HepG2 (cell line): Measurements from ENCODE around the gene PIGW. TPM values are rescaled to one million over a fixed set of nuclear protein-coding genes. Genes with fewer than 3 reads are reported as not detected.

ENCODE experiments used
- CC2D1A ChIP-seq: sonication (generic); formaldehyde crosslinking; IDR thresholded peaks from 2 replicates; pipeline ENCODE4 v1.8.1; 2023; ENCODE audit warnings: mild to moderate bottlenecking, missing genetic modification reagents
- CREM ChIP-seq, 2 experiments: sonication (generic) in 1 of 2; formaldehyde crosslinking in 1 of 2; IDR thresholded peaks; 2 replicates each; pipeline versions ENCODE4 v1.4.0 to v1.6.1; 2016 to 2020; ENCODE audit warnings: antibody characterized with exemption in 1 of 2, mild to moderate bottlenecking in 1 of 2, missing genetic modification reagents in 1 of 2
- FOXO1 ChIP-seq: sonication (generic); formaldehyde crosslinking; IDR thresholded peaks from 2 replicates; pipeline ENCODE4 v1.4.0; 2020; ENCODE audit warnings: missing genetic modification reagents
- ISL2 ChIP-seq: sonication (generic); formaldehyde crosslinking; IDR thresholded peaks from 2 replicates; pipeline ENCODE4 v1.5.0; 2020; ENCODE audit warnings: missing genetic modification reagents
- KDM3A ChIP-seq: IDR thresholded peaks from 2 replicates; pipeline ENCODE4 v1.6.1; 2018; ENCODE audit warnings: low read depth, missing compliant biosample characterization
- REPIN1 ChIP-seq: sonication (generic); formaldehyde crosslinking; IDR thresholded peaks from 2 replicates; pipeline ENCODE4 v1.8.0; 2022; ENCODE audit warnings: missing genetic modification reagents, low read depth, mild to moderate bottlenecking, borderline replicate concordance
- RFXANK ChIP-seq: IDR thresholded peaks from 2 replicates; pipeline ENCODE4 v1.6.1; 2016
- SAP130 ChIP-seq: IDR thresholded peaks from 2 replicates; pipeline ENCODE4 v1.6.1; 2016; ENCODE audit warnings: low read depth
- SKI ChIP-seq: fragments of 450-650 bp; IDR thresholded peaks from one replicate; pipeline ENCODE4 v1.6.1; 2018; ENCODE audit warnings: mild to moderate bottlenecking; ENCODE audit not compliant: partially characterized antibody
- ZFP41 ChIP-seq: sonication (generic); formaldehyde crosslinking; IDR thresholded peaks from 2 replicates; pipeline ENCODE4 v1.4.0; 2020; ENCODE audit warnings: mild to moderate bottlenecking, missing genetic modification reagents, borderline replicate concordance
- ZMYM2 ChIP-seq: sonication (generic); formaldehyde crosslinking; IDR thresholded peaks from 2 replicates; pipeline ENCODE4 v1.8.0; 2022; ENCODE audit warnings: mild to moderate bottlenecking, missing genetic modification reagents
- ZNF263 ChIP-seq: sonication (generic); formaldehyde crosslinking; IDR thresholded peaks from 2 replicates; pipeline ENCODE4 v1.4.0; 2020; ENCODE audit warnings: missing genetic modification reagents
- ZNF317 ChIP-seq: sonication (generic); formaldehyde crosslinking; IDR thresholded peaks from 2 replicates; pipeline ENCODE4 v1.5.0; 2020; ENCODE audit warnings: mild to moderate bottlenecking, missing genetic modification reagents
- ZZZ3 ChIP-seq: sonication (generic); formaldehyde crosslinking; IDR thresholded peaks from 2 replicates; pipeline ENCODE4 v1.4.0; 2020; ENCODE audit warnings: missing genetic modification reagents, mild to moderate bottlenecking, borderline replicate concordance
- polyA plus RNA-seq, 8 experiments: library from polyadenylated mRNA; depleted of rRNA in 3 of 8; stranded (reverse) in 7 of 8; unstranded in 1 of 8; fragments of >200 nt; fragmentation: Illumina TruSeq in 4 of 8; extraction: Trizol in 4 of 8; gene quantifications; 2 replicates each; pipeline versions ENCODE4 v1.2.1 to v1.2.3, GENCODE V29; 2011 to 2016; ENCODE audit warnings: low read depth in 4 of 8, missing spikeins in 1 of 8, mixed read lengths in 1 of 8; ENCODE audit not compliant: insufficient read depth in 1 of 8
- total RNA-seq, 5 experiments: library from RNA; depleted of rRNA; stranded (reverse); fragments of >200 nt; fragmentation: Illumina TruSeq; extraction: Trizol; gene quantifications; 2 replicates each; pipeline ENCODE4 v1.2.3, GENCODE V29; 2016; ENCODE audit warnings: low read depth in 1 of 5
- TF ChIP-seq, protein P1 (sequence below): sonication (generic); formaldehyde crosslinking; IDR thresholded peaks from 2 replicates; pipeline ENCODE4 v1.4.0; 2020; ENCODE audit warnings: missing genetic modification reagents
- TF ChIP-seq, protein P2 (sequence below): IDR thresholded peaks from 2 replicates; pipeline ENCODE4 v1.6.1; 2016; ENCODE audit warnings: missing compliant biosample characterization, missing genetic modification reagents, borderline replicate concordance
- TF ChIP-seq, protein P3 (sequence below): IDR thresholded peaks from 2 replicates; pipeline ENCODE4 v1.4.0; 2020; ENCODE audit warnings: mild to moderate bottlenecking, missing genetic modification reagents
- TF ChIP-seq, protein P4 (sequence below): sonication (generic); formaldehyde crosslinking; IDR thresholded peaks from 2 replicates; pipeline ENCODE4 v1.5.1; 2020; ENCODE audit warnings: mild to moderate bottlenecking, missing genetic modification reagents, moderate library complexity

Gene PIGW
- total and polyA plus RNA-seq, 2 of the 13 experiments (the other 11 are each of a cell fraction or from before 2014, with no cell fraction given), result 9.0 to 24.0 TPM

DNA sequence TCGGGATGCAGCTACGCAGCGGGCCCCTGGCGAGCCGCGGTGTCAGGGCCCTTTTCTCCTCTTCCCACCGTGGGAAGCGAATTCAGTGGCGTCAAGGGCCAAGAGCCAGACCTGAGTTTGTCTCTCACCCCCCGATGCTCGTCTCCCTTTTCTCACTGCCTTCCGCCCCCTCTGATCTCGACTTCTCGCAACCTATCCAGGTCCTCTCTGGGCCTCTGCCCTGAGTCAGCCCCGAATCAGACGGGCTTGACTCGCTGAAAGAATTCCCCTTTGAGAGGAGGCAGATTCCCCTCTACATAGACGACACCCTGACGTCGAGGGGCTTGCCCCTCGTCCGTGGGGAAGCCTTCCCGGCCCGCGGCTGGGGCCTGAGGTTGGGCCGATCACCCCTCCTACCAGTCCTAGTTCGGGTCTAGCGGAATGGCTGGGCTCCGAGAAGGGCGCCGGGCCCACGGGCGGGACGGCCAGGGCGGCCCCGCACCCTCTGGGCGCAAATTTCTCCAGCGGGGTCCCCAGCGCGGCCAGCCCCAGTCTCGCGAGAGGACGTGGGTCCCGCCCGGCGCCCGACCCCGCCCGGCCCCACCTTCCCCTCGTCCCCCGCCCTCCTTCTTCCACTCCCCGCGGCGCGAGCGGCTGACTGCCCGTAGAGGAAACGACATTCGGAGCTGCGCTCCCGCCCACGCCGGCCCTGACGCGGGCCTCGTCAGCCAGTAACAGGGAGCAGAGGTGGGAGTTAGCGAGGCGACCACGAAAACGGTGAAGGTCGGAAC, 9.7 kb downstream of the PIGW start, which contains the start of gene GGNBP2 (continued):
- TF ChIP-seq, protein P1, sequence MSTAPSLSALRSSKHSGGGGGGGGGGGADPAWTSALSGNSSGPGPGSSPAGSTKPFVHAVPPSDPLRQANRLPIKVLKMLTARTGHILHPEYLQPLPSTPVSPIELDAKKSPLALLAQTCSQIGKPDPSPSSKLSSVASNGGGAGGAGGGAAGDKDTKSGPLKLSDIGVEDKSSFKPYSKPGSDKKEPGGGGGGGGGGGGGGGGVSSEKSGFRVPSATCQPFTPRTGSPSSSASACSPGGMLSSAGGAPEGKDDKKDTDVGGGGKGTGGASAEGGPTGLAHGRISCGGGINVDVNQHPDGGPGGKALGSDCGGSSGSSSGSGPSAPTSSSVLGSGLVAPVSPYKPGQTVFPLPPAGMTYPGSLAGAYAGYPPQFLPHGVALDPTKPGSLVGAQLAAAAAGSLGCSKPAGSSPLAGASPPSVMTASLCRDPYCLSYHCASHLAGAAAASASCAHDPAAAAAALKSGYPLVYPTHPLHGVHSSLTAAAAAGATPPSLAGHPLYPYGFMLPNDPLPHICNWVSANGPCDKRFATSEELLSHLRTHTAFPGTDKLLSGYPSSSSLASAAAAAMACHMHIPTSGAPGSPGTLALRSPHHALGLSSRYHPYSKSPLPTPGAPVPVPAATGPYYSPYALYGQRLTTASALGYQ, result peak; percentile 16; the same call in 1 of the 2 replicates
- TF ChIP-seq SKI (peak; percentile 7), KDM3A (CRISPR knock-in tag) (0 out of 2 replicates have a peak, but pooled peaks have one; percentile 46), REPIN1 (CRISPR knock-in tag) (peak; percentile 71; the same call in 1 of the 2 replicates), ISL2 (CRISPR knock-in tag) (peak; percentile 36; the same call in 1 of the 2 replicates), SAP130 (peak; percentile 78), ZZZ3 (CRISPR knock-in tag) (peak; percentile 85; the same call in 1 of the 2 replicates), CREM (IDR thresholded peaks at IDR 0.05) (0 out of 2 replicates have a peak, but pooled peaks have one; percentile 17), CREM (CRISPR knock-in tag; IDR thresholded peaks at IDR 0.05) (no peak), ZNF317 (CRISPR knock-in tag) (no peak; the same call in 1 of the 2 replicates), ZNF263 (CRISPR knock-in tag) (peak; percentile 20; the same call in 1 of the 2 replicates), ZFP41 (peak; percentile 71; the same call in 1 of the 2 replicates), CC2D1A (CRISPR knock-in tag) (no peak), RFXANK (no peak), ZMYM2 (peak; percentile 80; the same call in 1 of the 2 replicates), FOXO1 (peak; percentile 8; the same call in 1 of the 2 replicates)
- TF ChIP-seq, protein P2, sequence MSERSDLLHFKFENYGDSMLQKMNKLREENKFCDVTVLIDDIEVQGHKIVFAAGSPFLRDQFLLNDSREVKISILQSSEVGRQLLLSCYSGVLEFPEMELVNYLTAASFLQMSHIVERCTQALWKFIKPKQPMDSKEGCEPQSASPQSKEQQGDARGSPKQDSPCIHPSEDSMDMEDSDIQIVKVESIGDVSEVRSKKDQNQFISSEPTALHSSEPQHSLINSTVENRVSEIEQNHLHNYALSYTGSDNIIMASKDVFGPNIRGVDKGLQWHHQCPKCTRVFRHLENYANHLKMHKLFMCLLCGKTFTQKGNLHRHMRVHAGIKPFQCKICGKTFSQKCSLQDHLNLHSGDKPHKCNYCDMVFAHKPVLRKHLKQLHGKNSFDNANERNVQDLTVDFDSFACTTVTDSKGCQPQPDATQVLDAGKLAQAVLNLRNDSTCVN (CRISPR knock-in tag), result no peak
- TF ChIP-seq, protein P3, sequence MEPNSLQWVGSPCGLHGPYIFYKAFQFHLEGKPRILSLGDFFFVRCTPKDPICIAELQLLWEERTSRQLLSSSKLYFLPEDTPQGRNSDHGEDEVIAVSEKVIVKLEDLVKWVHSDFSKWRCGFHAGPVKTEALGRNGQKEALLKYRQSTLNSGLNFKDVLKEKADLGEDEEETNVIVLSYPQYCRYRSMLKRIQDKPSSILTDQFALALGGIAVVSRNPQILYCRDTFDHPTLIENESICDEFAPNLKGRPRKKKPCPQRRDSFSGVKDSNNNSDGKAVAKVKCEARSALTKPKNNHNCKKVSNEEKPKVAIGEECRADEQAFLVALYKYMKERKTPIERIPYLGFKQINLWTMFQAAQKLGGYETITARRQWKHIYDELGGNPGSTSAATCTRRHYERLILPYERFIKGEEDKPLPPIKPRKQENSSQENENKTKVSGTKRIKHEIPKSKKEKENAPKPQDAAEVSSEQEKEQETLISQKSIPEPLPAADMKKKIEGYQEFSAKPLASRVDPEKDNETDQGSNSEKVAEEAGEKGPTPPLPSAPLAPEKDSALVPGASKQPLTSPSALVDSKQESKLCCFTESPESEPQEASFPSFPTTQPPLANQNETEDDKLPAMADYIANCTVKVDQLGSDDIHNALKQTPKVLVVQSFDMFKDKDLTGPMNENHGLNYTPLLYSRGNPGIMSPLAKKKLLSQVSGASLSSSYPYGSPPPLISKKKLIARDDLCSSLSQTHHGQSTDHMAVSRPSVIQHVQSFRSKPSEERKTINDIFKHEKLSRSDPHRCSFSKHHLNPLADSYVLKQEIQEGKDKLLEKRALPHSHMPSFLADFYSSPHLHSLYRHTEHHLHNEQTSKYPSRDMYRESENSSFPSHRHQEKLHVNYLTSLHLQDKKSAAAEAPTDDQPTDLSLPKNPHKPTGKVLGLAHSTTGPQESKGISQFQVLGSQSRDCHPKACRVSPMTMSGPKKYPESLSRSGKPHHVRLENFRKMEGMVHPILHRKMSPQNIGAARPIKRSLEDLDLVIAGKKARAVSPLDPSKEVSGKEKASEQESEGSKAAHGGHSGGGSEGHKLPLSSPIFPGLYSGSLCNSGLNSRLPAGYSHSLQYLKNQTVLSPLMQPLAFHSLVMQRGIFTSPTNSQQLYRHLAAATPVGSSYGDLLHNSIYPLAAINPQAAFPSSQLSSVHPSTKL (CRISPR knock-in tag), result peak; percentile 36
- TF ChIP-seq, protein P4, sequence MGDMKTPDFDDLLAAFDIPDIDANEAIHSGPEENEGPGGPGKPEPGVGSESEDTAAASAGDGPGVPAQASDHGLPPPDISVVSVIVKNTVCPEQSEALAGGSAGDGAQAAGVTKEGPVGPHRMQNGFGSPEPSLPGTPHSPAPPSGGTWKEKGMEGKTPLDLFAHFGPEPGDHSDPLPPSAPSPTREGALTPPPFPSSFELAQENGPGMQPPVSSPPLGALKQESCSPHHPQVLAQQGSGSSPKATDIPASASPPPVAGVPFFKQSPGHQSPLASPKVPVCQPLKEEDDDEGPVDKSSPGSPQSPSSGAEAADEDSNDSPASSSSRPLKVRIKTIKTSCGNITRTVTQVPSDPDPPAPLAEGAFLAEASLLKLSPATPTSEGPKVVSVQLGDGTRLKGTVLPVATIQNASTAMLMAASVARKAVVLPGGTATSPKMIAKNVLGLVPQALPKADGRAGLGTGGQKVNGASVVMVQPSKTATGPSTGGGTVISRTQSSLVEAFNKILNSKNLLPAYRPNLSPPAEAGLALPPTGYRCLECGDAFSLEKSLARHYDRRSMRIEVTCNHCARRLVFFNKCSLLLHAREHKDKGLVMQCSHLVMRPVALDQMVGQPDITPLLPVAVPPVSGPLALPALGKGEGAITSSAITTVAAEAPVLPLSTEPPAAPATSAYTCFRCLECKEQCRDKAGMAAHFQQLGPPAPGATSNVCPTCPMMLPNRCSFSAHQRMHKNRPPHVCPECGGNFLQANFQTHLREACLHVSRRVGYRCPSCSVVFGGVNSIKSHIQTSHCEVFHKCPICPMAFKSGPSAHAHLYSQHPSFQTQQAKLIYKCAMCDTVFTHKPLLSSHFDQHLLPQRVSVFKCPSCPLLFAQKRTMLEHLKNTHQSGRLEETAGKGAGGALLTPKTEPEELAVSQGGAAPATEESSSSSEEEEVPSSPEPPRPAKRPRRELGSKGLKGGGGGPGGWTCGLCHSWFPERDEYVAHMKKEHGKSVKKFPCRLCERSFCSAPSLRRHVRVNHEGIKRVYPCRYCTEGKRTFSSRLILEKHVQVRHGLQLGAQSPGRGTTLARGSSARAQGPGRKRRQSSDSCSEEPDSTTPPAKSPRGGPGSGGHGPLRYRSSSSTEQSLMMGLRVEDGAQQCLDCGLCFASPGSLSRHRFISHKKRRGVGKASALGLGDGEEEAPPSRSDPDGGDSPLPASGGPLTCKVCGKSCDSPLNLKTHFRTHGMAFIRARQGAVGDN (CRISPR knock-in tag), result peak; percentile 87
